Gastrocnemius medialis (tissue), 4 donors: ENCODE results near the gene ACSS2.
"Not testable (repeated sequence)": the region's sequence is repeated elsewhere in the genome, so short reads cannot be mapped to it uniquely, and the experiment has no call there.

Source experiments
- CTCF ChIP-seq, 5 experiments: fragments of 450-650 bp in 3 of 5; fragments of 200-600 bp in 2 of 5; sonication (generic) in 2 of 5; IDR thresholded peaks in 4 of 5; conservative IDR thresholded peaks in 1 of 5; 1 replicate in 4 of 5; 2 replicates in 1 of 5; pipeline ENCODE4 v1.5.1; 2016 to 2019; ENCODE audit warnings: antibody characterized with exemption in 5 of 5, mild to moderate bottlenecking in 3 of 5, moderate library complexity in 3 of 5
- POLR2A ChIP-seq, 2 donors: fragments of 450-650 bp; IDR thresholded peaks; one replicate each; pipeline ENCODE4 v1.6.1; 2017; ENCODE audit warnings: antibody characterized with exemption in 2 of 2, mild to moderate bottlenecking in 2 of 2, moderate library complexity in 2 of 2

GRCh38 chr20:34898129-34898528, 21.7 kb downstream of the ACSS2 start:
- not testable (repeated sequence) for TF ChIP-seq CTCF (IDR thresholded peaks at IDR 0.05 in 4 of 5, conservative IDR thresholded peaks at IDR 0.05 in 1 of 5); POLR2A (IDR thresholded peaks at IDR 0.05)
